Pancreas (tissue), 10 donors: ENCODE measurements around the gene LRP8. TPM values are rescaled to one million over a fixed set of nuclear protein-coding genes. Genes with fewer than 3 reads are reported as not detected.

Experiments
- ATAC-seq, 4 donors: fragments of 200-7000 bp; cut with Tn5 transposase; one replicate each; pipeline versions ENCODE4 v1.8.0 to v1.9.1; 2020; ENCODE audit warnings: mild to moderate bottlenecking in 4 of 4, moderate library complexity in 4 of 4
- DNase-seq, 6 donors: peaks; one replicate each; pipeline ENCODE4 v3.0.0-alpha.2; 2020
- FAIRE-seq: peaks from 2 replicates; lab custom pipeline; 2012; peaks lifted over from hg19 to GRCh38; lab: Jason Lieb, UNC
- H3K27ac ChIP-seq, 4 donors: fragments of 200-600 bp; sonication (generic); 1 replicate in 3 of 4; 2 replicates in 1 of 4; pipeline versions ENCODE4 v1.5.0 to v1.8.0; 2020
- H3K27me3 ChIP-seq, 4 donors: fragments of 200-600 bp; one replicate each; pipeline ENCODE4 v1.8.0; 2021
- H3K36me3 ChIP-seq, 3 donors: fragments of 200-600 bp; sonication (generic) in 1 of 3; one replicate each; pipeline versions ENCODE4 v1.5.0 to v1.8.0; 2020 to 2021
- H3K4me1 ChIP-seq, 3 donors: fragments of 200-600 bp; one replicate each; pipeline ENCODE4 v1.8.0; 2021
- H3K4me3 ChIP-seq, 4 donors: fragments of 200-600 bp; sonication (generic) in 2 of 4; one replicate each; pipeline versions ENCODE4 v1.5.0 to v1.8.0; 2020 to 2021
- H3K9me3 ChIP-seq, 4 donors: fragments of 200-600 bp; one replicate each; pipeline ENCODE4 v1.8.0; 2021
- WGBS, 2 donors: extraction: QIAGEN DNeasy Blood & Tissue Kit; methylation state at CpG; one replicate each; pipeline ENCODE4 v1.1.7; 2013; 5-methylcytosine and 5-hydroxymethylcytosine counted together
- intact Hi-C, 3 donors: fragments of 100-400 bp; cut with DNase I; formaldehyde crosslinking; loops; one replicate each; pipeline versions ENCODE4 v1.11.1 to v1.14.2; 2022
- polyA plus RNA-seq, 2 donors: library from polyadenylated mRNA; stranded (reverse); fragments of 200-250 nt; gene quantifications; one replicate each; pipeline ENCODE4 v1.2.3, GENCODE V29; 2013
- total RNA-seq, 6 donors: library from RNA; stranded (reverse); fragmentation: NEBNext Ultra II Directional in 4 of 6; extraction: Animal tissue kit (Norgen Biotek cat#: 25700) in 4 of 6; gene quantifications; one replicate each; pipeline versions ENCODE4 v1.2.1 to v1.2.4, GENCODE V29; 2021 to 2023
- TF ChIP-seq, protein P1 (sequence below), 4 donors: fragments of 200-600 bp; sonication (generic) in 3 of 4; IDR thresholded peaks; one replicate each; pipeline versions ENCODE4 v1.5.0 to v1.8.0; 2021; ENCODE audit warnings: antibody characterized with exemption in 4 of 4
- donor health status: healthy with polysubstance abuse.
- donor health status: DM: no; HTN: no; CAD: no; lungs with moderate emphysema.
- donor health status: DM: no; HTN: no; CAD: no.
- donor health status: control.
- donor health status: control.
- donor health status: Bipolar disorder and iron deficiency.
- donor health status: DM: yes; HTN: yes; CAD: no.
- donor health status: DM: no; HTN: no; CAD: no.
- donor health status: DM: no; HTN: no; CAD: no.
- donor health status: DM: yes; HTN: yes; CAD: no.

The LRP8 gene
- total and polyA plus RNA-seq, 8 donors = 0.08 to 2.3 (median 0.59) TPM

DNA sequence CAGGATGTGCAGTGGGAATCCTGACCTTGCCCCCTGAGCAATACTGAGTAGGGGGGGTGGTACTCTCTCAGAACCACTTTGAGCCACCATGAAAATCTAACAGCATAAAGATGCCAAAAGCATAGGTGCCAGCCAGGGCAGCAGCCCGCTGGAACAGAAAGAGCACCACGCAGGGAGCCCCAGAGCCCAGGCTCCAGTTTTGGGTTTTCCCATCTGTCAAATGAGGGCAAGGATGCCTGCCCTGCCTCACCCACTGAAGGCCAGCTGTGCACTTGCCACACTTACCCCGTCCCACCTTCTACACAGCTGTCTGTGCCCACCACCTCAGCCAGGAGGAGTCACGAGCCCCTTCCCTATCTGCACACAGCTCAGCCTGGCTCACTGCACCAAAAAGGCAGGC lies 20.8 kb downstream of the LRP8 start:
- 87 to 90% methylated on average over 4 of the region's 4 CpGs for WGBS, 2 donors
- Histone ChIP-seq H3K9me3 (no peaks in the 10 kb centered on the region), H3K36me3 (no peaks in the 10 kb centered on the region), H3K4me3 (no peak overlapping the region), H3K27me3 (no peaks in the 10 kb centered on the region), H3K4me1 (no peaks in the 10 kb centered on the region), H3K27ac (no peak overlapping the region)
- TF ChIP-seq, protein P1, sequence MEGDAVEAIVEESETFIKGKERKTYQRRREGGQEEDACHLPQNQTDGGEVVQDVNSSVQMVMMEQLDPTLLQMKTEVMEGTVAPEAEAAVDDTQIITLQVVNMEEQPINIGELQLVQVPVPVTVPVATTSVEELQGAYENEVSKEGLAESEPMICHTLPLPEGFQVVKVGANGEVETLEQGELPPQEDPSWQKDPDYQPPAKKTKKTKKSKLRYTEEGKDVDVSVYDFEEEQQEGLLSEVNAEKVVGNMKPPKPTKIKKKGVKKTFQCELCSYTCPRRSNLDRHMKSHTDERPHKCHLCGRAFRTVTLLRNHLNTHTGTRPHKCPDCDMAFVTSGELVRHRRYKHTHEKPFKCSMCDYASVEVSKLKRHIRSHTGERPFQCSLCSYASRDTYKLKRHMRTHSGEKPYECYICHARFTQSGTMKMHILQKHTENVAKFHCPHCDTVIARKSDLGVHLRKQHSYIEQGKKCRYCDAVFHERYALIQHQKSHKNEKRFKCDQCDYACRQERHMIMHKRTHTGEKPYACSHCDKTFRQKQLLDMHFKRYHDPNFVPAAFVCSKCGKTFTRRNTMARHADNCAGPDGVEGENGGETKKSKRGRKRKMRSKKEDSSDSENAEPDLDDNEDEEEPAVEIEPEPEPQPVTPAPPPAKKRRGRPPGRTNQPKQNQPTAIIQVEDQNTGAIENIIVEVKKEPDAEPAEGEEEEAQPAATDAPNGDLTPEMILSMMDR (IDR thresholded peaks at IDR 0.05) = no peak
- FAIRE-seq (no peak), DNase-seq (no peak), ATAC-seq (no peak)
- intact Hi-C loops = no loop called here

DNA sequence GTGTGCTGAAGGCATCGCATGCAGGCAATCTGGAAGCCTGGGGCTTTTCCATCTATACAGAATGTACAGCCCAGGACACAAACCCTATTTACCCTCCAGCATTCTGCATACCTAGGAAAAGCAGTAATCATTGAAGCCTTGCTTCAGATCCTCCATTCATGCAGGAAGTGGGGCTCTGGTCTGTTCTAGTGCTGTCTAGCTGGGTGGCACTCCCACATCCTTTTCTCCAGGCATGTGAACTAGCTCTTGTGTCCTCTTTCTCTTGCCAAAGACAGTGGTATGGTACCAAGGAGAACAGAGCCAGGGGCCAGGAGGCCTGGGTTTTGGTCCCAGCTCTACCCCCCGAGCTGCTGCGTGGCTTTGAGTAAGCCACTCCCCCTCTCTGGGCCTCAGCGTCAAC lies 21.7 kb downstream of the LRP8 start:
- WGBS, 2 donors = 84 to 87% methylated on average over 4 of the region's 4 CpGs
- FAIRE-seq = no peak
- ATAC-seq = no peak

DNA sequence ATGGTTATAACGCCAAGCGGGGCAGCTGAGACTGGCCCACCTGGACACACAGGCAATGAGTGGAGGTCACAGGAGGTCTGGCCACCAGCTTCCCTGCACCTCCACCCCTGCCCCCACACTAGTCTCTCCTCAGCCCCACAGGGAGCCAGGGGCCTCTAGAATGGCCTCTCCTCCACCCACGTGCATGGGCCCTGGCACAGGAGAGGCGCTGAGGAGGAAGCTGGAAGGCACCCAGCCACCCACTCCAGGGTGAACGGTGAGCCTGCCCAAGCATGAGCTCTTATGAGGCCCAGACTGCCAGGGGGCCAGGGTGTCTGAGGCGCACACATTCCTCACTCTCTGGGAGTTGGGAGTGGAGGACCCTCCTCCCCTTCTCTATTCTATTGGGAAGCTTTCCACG lies 22.2 kb downstream of the LRP8 start:
- Histone ChIP-seq H3K27me3 (no peaks in the 10 kb centered on the region), H3K27ac (no peak overlapping the region), H3K36me3 (no peaks in the 10 kb centered on the region), H3K4me3 (no peak overlapping the region), H3K4me1 (no peaks in the 10 kb centered on the region), H3K9me3 (no peaks in the 10 kb centered on the region)
- FAIRE-seq (no peak), DNase-seq (peak in 1 of 6 donors; percentile 18), ATAC-seq (peak in 3 of 4 donors; percentile 58 to 66 (median 61))
- TF ChIP-seq, protein P1 (IDR thresholded peaks at IDR 0.05) = no peak
- 50 to 53% methylated on average over 7 of the region's 7 CpGs for WGBS, 2 donors
- intact Hi-C loops = no loop called here

More for the DNA sequence above, 21.7 kb downstream of the LRP8 start:
- no peak for DNase-seq
- intact Hi-C loops = no loop called here
- H3K36me3 ChIP-seq = no peaks in the 10 kb centered on the region
- H3K27me3 ChIP-seq = no peaks in the 10 kb centered on the region
- TF ChIP-seq, protein P1 (IDR thresholded peaks at IDR 0.05) = no peak
- H3K9me3 ChIP-seq = no peaks in the 10 kb centered on the region
- no peaks in the 10 kb centered on the region for H3K4me1 ChIP-seq
- no peak overlapping the region for H3K27ac ChIP-seq
- H3K4me3 ChIP-seq = no peak overlapping the region

DNA sequence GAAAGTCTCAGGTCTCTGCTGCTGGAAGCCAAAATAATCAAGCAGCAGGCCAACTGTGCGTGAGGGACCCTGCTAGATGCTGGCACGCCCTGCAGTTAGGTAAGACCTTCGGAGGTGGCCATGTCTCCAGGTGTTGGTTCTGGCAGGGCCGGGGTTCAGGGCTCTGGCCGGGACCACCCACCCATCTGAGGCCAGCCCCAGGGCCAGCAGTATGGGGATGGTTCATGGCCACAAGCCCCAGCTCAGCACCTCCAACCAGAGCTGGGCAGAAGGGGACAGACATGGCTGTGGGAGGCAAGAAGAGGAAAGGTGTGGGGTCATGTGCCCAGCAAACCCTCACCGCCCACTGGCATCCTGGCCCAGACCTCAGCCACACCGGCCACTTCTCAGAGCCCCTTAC lies 23.3 kb downstream of the LRP8 start:
- H3K9me3 ChIP-seq = no peaks in the 10 kb centered on the region
- WGBS, 2 donors = 86 to 92% methylated on average over 7 of the region's 7 CpGs
- H3K36me3 ChIP-seq = no peaks in the 10 kb centered on the region
- TF ChIP-seq, protein P1 (IDR thresholded peaks at IDR 0.05) = no peak
- no peak overlapping the region for H3K27ac ChIP-seq
- H3K4me3 ChIP-seq = no peak overlapping the region
- FAIRE-seq (no peak), DNase-seq (no peak), ATAC-seq (no peak)
- intact Hi-C loops = no loop called here
- no peaks in the 10 kb centered on the region for H3K27me3 ChIP-seq
- no peaks in the 10 kb centered on the region for H3K4me1 ChIP-seq

DNA sequence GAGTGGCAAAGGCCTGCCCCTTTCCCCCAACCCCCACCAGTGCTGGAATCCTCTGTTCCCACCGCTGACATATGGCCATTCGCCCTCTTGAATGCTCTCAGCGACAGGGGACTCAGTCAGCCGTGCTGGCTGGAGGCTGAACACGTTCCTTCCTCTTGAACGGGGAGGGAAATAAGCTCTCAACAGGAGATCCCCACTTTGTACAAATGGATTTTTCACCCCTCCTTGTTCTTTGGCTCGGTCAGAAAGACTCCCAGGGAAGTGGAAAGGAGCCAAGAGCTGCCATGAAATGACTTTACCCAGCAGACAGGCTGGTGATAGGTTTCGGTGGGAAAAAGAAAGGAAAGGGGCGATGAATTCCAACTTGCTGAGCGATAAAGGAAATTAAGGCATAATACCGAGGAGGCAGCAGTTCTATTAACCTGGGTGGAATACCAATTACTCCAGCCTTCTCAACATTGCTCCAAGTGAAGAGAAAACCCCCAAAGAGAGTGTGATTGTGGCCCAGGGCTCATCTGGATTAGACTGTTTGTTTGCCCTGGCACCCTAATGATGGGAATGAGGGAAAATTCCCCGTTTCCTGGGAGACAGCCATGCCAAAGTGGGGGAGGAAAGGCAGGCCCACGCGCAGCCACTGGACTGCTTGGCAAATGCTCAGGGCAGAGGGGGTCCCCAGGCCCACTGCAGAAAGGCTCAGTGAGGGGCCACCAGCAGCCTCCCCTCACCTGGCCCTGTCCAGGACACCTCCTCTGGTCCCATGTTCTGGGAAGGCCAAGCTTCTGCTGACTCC lies 23.9 kb downstream of the LRP8 start:
- H3K36me3 ChIP-seq = no peaks in the 10 kb centered on the region
- no peaks in the 10 kb centered on the region for H3K9me3 ChIP-seq
- DNase-seq (no peak), ATAC-seq (peak in 3 of 4 donors; percentile 13 to 35 (median 24)), FAIRE-seq (no peak)
- no peaks in the 10 kb centered on the region for H3K4me1 ChIP-seq
- 63 to 64% methylated on average over 14 of the region's 14 CpGs for WGBS, 2 donors
- H3K4me3 ChIP-seq = no peak overlapping the region
- peak overlapping the region in 1 of 4 donors; percentile 6 for H3K27ac ChIP-seq
- intact Hi-C loops = no loop called here
- H3K27me3 ChIP-seq = no peaks in the 10 kb centered on the region
- TF ChIP-seq, protein P1 (IDR thresholded peaks at IDR 0.05) = no peak
